Mesothelial cell of epicardium (in vitro differentiated cells): ENCODE results near the gene DMXL1. TPM values are rescaled to one million over a fixed set of nuclear protein-coding genes. Genes with fewer than 3 reads are reported as not detected.

Experiments
- DNase-seq, 2 experiments: peaks; one replicate each; pipeline ENCODE4 v3.0.0; 2021; ENCODE audit warnings: low spot score in 2 of 2; ENCODE audit not compliant: unreplicated experiment in 2 of 2
- H3K27ac Mint-ChIP-seq: 2 replicates; pipeline ENCODE4 v1.8.0; 2021; ENCODE audit warnings: mixed read lengths
- H3K27me3 Mint-ChIP-seq: 2 replicates; pipeline ENCODE4 v1.8.0; 2021; ENCODE audit warnings: low read depth, mixed read lengths
- H3K36me3 Mint-ChIP-seq: 2 replicates; pipeline ENCODE4 v1.8.0; 2021; ENCODE audit warnings: mixed read lengths
- H3K4me1 Mint-ChIP-seq: 2 replicates; pipeline ENCODE4 v1.8.0; 2021; ENCODE audit warnings: mixed read lengths
- H3K4me3 Mint-ChIP-seq: 2 replicates; pipeline ENCODE4 v1.8.0; 2021; ENCODE audit warnings: mild to moderate bottlenecking, moderate library complexity, mixed read lengths
- H3K9me3 Mint-ChIP-seq: 2 replicates; pipeline ENCODE4 v1.8.0; 2021; ENCODE audit warnings: mixed read lengths
- CTCF ChIP-seq: fragments of 200-600 bp; sonication (generic); IDR thresholded peaks from one replicate; pipeline ENCODE4 v1.5.0; 2021; ENCODE audit warnings: antibody characterized with exemption; ENCODE audit not compliant: unreplicated experiment
- total RNA-seq: library from RNA; stranded (reverse); gene quantifications from 3 replicates; pipeline ENCODE4 v1.2.1, GENCODE V29; 2021

The DMXL1 gene
- 68.6 to 75.2 TPM (median 74.9 TPM) in 3 replicates for total RNA-seq

DNA sequence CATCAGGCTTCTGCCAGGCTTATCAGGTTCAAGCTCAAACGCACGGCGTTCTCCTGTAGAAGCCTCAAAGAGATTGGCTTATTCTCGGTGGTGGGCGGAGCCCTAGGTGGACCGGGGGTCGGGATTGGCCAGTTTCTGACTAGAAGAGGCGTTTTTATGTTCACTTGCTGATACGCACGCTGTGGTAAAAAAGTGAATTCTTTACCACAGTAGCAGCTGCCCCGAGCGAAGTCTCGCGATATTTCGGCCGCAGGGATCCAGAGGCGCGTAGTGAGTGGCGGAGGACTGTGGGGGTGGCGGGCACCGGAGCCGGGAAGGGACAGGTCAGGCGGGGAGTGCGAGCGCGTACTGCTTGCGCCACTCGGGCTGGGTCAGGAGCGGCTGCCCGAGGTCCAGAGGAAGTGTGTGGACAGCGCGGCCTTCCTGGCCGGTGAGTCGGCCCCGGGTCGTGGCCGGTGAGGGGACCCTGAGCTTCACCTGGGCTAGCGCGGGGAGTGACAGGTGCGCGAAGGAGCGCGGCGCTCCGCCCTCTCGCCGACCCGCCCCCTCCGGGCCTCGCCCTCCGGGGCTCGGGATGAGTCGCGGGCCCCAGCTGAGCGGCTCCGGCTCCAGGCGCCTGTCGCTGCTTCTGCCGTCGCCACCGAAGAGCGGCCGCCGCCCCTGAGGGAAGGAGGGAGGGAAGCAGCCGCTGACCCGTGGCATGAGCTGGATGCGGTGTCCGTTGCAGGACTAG lies at the start of gene DMXL1:
Gene DMXL1, plus strand, starts transcription at position 260 of the 733 bp plus-strand sequence. CDS start 483 bp downstream, outside the sequence.
- Mint-ChIP-seq H3K9me3 (no peaks in the 10 kb centered on the region), H3K4me3 (peak within 1 kb of the TSS; percentile 96), H3K27me3 (no peaks in the 10 kb centered on the region), H3K36me3 (no peaks in the 10 kb centered on the region), H3K27ac (peak within 1 kb of the TSS; percentile 98), H3K4me1 (peaks cover 31% of the 10 kb centered on the region)
- TF ChIP-seq CTCF: no peak
- DNase-seq: peak; percentile 95 to 97

DNA sequence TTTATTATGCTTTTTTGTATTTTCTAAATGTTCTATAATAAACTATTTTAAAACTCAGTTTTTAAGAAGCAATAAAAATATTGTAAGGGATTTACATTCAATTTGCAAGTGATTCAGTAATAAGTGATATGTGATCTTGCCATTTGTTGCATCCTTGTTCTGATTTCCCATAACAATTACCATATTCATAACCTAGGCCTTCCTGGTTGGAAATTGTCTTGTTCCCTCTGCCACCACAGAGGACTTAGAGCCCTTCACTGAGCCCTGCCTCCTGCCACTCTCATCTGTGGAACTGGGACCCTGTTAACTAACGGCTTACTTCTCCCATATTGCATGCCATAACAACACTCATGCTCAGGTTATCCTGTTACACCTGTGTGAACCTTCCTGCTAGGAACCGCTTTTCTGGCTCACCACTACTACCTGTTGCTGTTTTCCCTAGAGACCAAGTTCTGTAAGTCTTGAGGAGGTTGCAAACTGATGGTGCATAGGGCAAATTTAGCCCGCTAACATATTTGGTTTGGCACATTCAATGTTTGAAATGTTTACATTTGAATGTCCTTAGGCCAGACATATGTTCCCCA lies 49.6 kb upstream of the DMXL1 start:
- H3K27me3 Mint-ChIP-seq: no peaks in the 10 kb centered on the region
- H3K9me3 Mint-ChIP-seq: peaks cover 11% of the 10 kb centered on the region
- no peak for DNase-seq
- H3K4me1 Mint-ChIP-seq: peaks cover 3% of the 10 kb centered on the region
- no peak overlapping the region for H3K27ac Mint-ChIP-seq
- H3K4me3 Mint-ChIP-seq: no peak overlapping the region
- H3K36me3 Mint-ChIP-seq: peaks cover 6% of the 10 kb centered on the region
- TF ChIP-seq CTCF: no peak

GRCh38 chr5:119022017-119022745 lies 48.7 kb upstream of the DMXL1 start:
- peaks cover 3% of the 10 kb centered on the region for H3K4me1 Mint-ChIP-seq
- TF ChIP-seq CTCF: peak; percentile 39
- H3K36me3 Mint-ChIP-seq: peaks cover 6% of the 10 kb centered on the region
- DNase-seq: no peak
- H3K9me3 Mint-ChIP-seq: peaks cover 11% of the 10 kb centered on the region
- H3K4me3 Mint-ChIP-seq: no peak overlapping the region
- peak overlapping the region; percentile 26 for H3K27ac Mint-ChIP-seq
- no peaks in the 10 kb centered on the region for H3K27me3 Mint-ChIP-seq

DNA sequence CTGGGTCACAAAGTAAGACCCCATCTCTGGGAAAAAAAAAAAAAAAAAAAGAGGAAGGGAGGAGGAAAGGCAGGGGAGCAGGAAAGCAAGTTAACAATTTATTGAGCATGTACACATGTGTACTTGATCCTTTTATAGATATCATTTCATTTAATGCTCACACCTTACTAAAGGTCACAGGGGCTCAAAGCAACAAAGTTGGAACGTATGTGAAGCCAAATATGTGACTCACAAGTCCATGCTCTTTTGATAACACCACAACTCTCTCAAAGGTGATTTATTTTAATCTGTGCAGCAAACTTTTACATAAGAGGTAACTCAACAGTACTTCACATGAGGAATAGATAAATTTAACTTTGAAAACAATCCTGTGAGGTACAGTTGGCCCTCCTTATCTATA lies 48.1 kb upstream of the DMXL1 start:
- no peak for TF ChIP-seq CTCF
- H3K4me1 Mint-ChIP-seq: peaks cover 3% of the 10 kb centered on the region
- H3K27ac Mint-ChIP-seq: no peak overlapping the region
- H3K4me3 Mint-ChIP-seq: no peak overlapping the region
- DNase-seq: no peak
- H3K27me3 Mint-ChIP-seq: no peaks in the 10 kb centered on the region
- peaks cover 11% of the 10 kb centered on the region for H3K9me3 Mint-ChIP-seq
- peaks cover 6% of the 10 kb centered on the region for H3K36me3 Mint-ChIP-seq

DNA sequence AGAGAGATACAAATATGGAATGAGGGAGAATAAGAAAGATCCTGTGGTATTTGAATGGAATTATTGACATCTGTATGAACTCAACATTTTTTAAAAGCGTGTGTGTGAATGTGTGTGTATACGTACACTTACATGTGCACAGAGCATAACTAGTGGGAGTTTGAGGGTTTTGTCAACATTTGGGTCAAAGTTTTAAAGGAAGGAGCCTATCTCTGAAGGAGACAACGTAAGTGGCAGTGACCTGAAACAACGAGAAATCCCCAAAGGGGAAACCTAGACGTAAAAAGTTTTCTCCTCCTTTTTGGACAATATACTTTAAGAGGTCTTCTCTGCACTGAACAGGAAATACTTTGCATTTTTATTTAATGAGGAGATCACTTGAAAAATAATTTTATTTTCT lies 42.3 kb upstream of the DMXL1 start:
- H3K4me1 Mint-ChIP-seq: peaks cover 2% of the 10 kb centered on the region

More for the DNA sequence above, 42.3 kb upstream of the DMXL1 start:
- DNase-seq: no peak
- H3K27ac Mint-ChIP-seq: no peak overlapping the region
- no peak overlapping the region for H3K4me3 Mint-ChIP-seq
- H3K36me3 Mint-ChIP-seq: peaks cover 6% of the 10 kb centered on the region
- no peaks in the 10 kb centered on the region for H3K27me3 Mint-ChIP-seq
- TF ChIP-seq CTCF: no peak
- peaks cover 11% of the 10 kb centered on the region for H3K9me3 Mint-ChIP-seq
